Thyroid gland (tissue), 4 donors: ENCODE measurements around the gene NDST1.

ENCODE experiments used
- POLR2A ChIP-seq, 2 donors: fragments of 450-650 bp; IDR thresholded peaks; one replicate each; pipeline ENCODE4 v1.6.1; 2017; ENCODE audit warnings: antibody characterized with exemption in 2 of 2, mild to moderate bottlenecking in 2 of 2, moderate library complexity in 1 of 2
- TF ChIP-seq, protein P1 (sequence below), 6 experiments: fragments of 200-600 bp in 3 of 6; fragments of 450-650 bp in 3 of 6; sonication (generic) in 3 of 6; IDR thresholded peaks; one replicate each; pipeline ENCODE4 v1.5.1; 2016 to 2019; ENCODE audit warnings: antibody characterized with exemption in 6 of 6, mild to moderate bottlenecking in 2 of 6, inconsistent platforms in 1 of 6, moderate library complexity in 1 of 6

DNA sequence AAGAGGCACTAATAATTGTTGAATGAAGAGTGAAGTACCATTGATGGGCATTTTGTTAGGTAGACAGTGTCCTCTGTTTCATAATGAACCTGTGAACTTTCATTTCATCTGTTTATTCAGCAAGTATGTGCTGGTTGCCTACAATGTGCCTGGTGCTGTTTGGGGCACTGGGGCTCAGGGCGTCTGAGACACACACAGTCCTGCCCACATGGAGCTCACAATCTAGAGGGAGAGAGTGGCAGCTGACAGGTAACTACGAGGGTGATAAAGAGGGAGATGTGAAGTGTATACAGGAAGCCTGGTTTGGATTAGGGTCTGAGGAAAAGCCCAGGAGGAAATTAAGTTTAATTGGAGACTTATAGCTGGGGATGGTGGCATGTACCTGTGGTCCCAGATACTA is 28.5 kb upstream of the NDST1 start:
- TF ChIP-seq POLR2A (IDR thresholded peaks at IDR 0.05), result no peak
- TF ChIP-seq, protein P1, sequence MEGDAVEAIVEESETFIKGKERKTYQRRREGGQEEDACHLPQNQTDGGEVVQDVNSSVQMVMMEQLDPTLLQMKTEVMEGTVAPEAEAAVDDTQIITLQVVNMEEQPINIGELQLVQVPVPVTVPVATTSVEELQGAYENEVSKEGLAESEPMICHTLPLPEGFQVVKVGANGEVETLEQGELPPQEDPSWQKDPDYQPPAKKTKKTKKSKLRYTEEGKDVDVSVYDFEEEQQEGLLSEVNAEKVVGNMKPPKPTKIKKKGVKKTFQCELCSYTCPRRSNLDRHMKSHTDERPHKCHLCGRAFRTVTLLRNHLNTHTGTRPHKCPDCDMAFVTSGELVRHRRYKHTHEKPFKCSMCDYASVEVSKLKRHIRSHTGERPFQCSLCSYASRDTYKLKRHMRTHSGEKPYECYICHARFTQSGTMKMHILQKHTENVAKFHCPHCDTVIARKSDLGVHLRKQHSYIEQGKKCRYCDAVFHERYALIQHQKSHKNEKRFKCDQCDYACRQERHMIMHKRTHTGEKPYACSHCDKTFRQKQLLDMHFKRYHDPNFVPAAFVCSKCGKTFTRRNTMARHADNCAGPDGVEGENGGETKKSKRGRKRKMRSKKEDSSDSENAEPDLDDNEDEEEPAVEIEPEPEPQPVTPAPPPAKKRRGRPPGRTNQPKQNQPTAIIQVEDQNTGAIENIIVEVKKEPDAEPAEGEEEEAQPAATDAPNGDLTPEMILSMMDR (IDR thresholded peaks at IDR 0.05), result no peak
